GM19328 (cell line): ENCODE data around the gene OR10AD1.

Experiments used
- ATAC-seq: cut with Tn5 transposase; IDR thresholded peaks from one replicate; pipeline ENCODE4 v1.9.1; 2021; ENCODE audit warnings: mild to moderate bottlenecking, moderate library complexity; ENCODE audit not compliant: unreplicated experiment

Gene OR10AD1

DNA sequence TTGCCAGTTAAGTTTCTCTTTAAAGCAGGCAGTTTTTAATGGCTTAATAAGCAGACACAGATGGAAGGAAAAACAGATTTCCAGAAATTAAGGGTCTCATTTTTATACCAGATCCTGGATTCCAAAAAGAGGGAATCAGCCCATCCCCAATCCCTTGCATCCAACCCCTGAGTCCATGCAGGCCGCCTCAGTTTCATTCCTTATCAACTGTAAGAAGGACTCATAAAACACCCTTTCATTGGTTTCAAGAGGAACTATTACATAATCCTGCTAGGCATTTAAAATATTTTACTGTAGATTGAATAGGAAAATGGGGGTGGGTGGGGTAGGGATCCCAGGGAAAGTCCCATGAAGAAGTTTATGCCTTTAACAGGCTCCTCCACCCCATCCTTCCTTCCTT, 10.2 kb downstream of the OR10AD1 start:
- no peak for ATAC-seq

DNA sequence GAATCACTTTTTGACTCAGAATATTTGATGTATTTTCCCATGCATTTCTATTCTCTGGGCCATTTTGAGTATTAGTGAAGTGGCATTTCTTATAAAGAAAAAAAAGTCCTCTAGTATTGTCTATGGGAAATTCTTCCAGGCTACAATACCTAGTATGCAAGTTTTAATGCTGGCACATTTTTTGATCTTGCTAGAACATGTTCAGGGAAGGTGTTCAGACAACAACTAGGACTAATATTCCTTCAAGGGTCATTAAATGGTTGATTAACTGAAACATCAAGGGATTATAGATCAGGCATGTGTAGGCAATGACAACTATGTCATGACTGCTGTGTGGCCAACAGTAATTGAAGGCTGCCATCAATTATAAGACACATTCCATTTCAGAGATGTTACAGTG, 12.0 kb downstream of the OR10AD1 start:
- ATAC-seq, result no peak

DNA sequence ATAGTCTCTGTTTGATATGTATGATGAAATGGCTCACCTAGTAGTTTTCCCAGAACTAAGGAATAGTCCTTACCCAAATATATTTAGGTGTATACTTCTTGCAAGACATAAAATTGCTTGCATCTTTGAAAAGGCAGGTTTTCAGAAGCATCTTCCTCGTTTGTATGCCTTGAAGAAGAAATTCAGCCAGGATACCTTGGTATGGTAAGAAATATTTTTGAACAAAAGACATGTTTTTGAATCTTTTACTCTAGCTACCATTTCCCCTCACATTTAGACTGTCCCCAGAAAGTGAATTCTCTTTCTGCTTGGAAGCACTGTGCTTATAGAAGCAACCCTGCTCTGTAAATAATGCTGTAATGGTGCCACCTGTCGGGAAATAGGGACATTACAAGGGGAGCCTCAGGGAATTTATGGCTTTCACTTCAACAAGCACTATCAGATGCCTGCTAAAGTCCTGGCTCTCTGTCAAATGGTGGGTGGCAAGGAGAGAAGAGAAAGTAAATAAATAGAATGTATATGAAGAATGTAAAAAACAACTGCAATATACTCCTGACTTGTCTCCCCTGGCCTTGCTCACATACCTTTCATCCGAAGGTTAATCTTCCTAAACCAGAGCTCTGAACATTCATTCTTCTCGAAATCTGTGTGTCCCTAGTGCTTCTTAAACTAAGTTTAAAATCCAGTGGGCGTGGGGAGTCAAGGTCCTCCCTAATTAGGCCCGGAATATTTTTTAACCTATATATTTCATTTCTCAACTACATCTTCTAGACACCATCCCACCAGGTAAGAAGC, 13.6 kb downstream of the OR10AD1 start:
- ATAC-seq, result no peak

DNA sequence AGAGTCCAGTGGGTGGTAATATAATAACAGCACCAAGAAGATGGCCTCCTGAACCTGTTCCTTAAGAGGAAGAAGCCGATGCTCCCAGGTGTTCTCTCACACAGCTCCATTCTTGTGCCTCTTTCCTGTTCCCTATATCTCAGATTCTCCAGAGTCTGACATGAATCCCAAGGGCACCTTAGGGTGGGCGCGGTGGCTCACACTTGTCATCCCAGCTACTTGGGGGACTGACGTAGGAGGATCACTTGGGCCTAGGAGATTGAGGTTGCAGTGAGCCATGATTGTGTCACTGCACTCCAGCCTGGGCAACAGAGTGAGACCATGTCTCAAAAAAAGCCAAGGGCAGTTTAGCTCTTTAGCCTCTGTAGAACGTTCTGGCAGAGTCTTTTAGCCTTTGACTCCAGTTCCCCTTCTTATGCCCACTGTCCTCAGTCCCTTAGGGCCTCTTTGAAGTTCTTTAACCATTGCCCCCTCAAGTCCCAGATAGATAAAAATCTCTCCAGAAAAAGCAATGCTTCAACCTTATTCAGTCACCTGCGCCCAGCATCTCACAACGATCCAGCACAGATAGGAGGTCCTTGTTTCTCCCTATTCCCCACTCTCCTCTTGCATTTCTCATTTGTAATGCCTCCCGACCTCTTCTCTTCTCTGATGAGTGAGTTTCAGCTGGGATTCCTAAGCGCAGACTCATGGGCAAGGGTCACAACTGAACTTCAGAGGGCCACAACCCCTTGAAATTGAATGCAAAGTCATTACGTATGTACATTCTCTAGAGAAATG, 15.0 kb downstream of the OR10AD1 start:
- no peak for ATAC-seq

DNA sequence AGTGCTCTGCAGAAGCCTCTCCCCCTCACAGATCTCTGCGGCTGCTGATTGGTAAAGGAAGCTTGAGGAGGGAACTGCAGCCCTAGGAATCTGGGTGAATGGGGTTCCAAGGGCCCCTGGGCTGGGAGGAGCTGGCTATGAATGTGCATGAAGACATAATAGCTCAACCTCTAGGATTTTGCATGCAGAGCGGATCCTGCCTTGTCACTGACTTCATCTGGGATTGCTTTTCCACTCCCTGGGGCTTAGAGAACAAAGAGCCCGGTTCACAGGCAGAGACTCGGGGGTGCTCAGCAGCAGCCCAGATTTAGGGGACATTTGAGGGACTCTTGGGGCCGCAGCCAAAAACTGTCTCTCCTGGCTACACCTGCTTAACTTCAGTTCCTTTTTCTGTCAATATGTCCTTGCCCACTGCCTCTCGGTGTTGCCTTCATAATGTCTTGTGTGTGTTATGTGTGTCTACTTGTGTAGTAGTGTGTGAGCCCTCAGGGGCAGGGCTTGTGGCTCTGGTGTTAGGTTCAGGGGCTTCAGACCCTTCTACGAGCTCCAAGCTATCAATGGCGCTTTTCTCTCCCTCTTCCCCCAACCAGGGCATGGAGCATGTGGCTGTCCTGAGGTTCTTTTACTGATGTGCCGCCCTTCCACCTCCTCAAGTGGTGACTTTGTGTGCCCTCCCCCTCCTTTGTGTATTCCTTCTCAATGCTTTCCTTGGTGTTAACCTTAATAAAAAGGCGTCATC, 17.7 kb downstream of the OR10AD1 start:
- no peak for ATAC-seq

DNA sequence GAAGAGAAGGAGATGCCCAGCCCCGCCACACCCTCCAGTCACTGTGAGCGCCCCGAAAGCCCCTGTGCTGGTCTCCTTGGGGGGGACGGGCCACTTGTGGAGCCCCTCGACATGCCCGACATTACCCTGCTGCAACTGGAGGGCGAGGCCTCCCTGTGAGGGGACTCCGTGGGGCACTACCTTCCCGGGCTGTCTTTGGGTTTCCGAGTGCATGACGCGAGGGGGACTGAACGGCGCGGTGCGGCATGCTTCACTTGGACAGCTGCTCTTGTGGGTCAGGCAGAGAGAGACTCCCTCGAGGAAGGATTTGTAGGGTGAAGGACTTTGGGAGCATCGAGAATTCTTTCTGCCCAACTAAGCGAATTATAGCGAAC, 18.6 kb downstream of the OR10AD1 start:
- no peak for ATAC-seq

DNA sequence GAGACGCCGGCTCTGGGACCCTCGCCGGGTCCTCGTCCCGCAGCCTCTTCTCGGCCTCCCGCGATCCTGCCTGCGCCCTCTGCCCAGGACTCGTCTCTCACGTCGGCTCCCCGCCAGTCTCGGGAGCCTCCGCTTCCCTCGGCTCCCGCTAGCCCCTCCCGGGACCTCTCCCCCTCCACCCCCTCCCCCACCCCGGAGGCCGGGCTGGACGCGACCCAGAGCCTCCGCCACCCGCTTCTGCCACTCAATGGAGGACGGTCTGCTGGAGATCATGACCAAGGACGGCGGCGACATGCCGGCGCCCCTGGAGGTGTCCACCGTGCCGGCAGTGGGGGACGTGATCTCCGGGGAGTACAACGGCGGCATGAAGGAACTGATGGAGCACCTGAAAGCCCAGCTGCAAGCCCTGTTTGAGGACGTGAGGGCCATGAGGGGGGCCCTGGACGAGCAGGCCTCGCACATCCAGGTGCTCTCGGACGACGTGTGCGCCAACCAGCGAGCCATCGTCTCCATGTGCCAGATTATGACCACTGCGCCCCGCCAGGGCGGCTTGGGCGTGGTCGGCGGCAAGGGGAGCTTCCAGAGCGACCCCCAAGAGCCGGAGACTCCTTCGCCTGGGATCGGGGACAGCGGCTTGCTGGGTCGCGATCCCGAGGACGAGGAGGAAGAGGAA, 19.1 kb downstream of the OR10AD1 start:
- no peak for ATAC-seq

DNA sequence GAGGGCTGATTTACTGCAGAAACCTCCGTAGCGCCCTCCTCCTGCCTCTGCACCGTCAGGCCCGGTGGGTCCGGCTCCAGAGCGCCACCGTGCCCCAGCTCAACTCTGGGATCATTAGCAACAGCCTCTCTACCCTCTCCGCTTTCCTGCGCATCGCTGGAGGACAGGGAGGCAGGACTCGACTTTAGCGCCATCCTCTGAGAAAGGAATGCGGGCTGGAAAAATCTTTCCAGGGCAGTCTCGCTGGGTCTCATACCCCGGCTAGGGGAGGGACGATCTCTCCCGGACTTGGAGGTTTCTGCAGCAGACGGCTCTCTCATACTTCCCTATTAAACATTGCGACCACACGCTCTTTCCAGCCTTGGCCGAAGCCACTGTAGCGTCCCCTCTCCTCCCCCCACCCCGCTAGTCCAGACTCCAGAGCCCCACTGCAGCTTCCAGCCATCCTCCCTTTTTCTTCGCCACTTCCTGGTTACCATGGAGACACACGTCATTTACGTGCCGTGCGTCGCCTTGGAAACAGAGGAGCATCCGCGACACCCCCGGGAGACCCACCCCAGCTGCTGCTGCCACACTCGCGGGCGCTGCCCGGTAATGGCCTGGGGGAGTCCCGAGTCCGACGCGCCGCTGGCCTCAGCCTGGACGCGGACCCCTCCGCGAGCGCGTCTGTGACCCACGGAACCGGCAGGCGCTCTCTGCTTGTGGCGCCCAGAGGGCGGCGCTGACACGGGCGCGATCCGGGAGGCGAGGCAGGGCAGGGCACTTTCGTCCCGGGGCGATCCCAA, 19.8 kb downstream of the OR10AD1 start, which contains the start of gene CCDC184:
Gene CCDC184 (plus strand): TSS at position 554 of the 785 bp plus-strand sequence. CDS start 479 bp downstream, outside the sequence.
- peak; percentile 73 for ATAC-seq

DNA sequence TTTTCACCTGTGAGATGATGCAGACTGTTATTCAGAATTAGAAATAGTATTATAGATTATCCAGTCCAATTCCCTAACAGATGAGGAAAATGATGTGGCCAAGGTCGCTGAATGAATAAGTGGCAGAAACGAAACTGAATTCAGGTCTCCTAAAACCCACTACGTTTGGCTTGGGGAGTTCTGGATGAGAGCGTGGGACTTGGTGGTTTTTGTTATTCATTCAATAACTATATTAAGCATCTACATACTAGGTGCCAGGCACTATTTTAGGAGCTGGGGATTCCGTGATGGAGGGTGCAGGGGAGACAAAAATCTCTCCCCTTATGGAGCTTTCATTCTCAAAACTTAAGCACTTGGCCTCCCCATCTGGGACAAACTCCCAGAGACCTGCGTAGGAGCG, 20.5 kb downstream of the OR10AD1 start:
- ATAC-seq, result no peak

DNA sequence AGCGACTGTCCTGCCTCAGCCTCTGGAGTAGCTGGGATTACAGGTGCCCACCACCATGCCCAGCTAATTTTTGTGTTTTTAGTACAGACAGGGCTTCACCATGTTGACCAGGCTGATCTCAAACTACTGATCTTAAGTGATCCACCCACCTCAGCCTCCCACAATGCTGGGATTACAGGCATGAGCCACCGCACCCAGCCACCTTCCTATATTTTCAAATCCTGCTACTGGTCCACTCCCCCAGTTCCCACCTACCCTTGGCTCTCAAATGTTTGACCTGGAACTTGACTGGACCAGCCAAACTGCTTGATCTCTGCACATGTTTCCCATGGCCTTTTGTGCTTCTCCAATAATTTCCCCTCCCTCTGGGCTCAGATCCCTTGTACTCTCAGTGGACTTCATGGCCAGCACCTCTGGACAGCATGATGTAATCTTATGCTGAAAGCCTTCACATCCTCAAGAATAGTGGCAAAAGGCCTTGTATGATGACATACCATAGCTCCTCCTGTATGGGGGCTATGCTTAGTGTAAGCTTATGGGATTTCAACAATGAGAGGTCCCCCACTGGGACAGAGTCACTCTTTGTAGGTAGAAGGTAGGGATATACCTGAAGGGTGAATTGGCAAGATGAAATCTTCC, 22.1 kb downstream of the OR10AD1 start:
- no peak for ATAC-seq

DNA sequence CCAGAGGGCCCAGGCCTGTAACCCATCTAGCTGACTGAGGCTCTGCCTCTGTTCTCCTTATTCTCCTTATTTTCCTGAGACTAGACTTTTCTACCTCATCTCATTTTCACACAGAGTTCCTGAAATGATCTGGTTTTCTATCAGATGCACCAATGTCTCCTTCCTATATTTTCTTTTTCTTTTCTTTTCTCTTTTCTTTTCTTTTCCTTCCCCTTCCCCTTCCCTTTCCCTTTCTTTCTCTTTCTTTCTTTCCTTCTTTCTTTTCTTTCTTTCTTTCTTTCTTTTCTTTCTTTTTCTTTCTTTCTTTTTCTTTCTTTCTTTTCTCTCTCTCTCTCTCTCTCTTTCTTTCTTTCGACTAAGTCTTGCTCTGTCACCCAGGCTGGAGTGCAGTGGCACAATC, 22.7 kb downstream of the OR10AD1 start:
- ATAC-seq, result no peak

DNA sequence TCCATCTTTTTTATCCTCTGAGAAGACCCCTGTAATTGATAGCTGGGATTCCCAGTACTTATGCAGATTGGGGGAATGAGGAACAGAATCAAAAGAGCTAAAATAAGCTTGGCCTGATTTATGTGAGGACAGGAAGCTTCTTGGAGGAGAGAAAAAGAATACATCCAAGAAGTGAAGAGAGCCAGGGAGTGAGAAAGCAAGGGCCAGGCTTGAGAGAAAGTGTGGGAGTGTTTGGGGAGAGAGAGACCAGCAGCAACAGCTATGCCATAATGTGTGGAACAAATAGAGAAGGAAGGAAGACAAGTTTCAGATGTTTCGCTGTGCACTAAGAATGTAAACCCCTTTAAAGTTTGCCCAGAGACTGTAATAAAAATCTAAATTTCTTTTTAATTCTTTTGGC, 23.6 kb downstream of the OR10AD1 start:
- no peak for ATAC-seq

DNA sequence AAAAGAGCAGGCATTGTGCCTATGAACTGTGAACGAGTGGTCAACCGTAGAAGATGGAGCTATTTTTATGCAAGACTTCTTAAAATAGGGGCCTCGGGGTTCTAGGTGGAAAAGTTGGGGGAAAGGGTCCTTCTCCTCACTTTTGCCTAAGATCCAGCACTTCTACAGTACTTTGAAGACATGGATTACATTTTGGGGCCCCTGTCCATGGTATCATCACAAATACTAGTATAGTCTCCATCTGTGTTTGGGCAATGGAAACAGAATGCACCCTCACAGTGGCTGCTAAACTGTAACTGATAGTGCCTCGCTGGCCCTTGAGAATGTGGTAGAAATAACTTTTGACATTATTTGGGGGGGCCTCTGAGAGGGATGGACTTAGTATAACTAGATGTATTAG, 25.1 kb downstream of the OR10AD1 start:
- ATAC-seq, result no peak

DNA sequence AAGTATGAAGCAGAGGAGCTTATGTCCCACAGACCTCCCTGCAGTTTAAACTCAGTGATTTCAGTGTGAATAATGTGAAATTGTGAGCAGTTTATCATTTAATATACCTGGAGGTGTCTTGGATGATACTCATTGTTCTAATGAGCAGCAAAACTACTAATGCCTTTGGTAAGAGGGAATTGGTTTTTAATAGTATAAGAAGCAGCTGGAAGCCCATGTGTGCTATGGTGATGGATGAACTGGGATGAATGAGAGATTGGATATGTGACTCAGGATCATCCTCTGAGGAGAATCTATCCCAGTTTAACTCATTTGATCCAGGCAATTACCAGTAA, 26.7 kb downstream of the OR10AD1 start:
- no peak for ATAC-seq

DNA sequence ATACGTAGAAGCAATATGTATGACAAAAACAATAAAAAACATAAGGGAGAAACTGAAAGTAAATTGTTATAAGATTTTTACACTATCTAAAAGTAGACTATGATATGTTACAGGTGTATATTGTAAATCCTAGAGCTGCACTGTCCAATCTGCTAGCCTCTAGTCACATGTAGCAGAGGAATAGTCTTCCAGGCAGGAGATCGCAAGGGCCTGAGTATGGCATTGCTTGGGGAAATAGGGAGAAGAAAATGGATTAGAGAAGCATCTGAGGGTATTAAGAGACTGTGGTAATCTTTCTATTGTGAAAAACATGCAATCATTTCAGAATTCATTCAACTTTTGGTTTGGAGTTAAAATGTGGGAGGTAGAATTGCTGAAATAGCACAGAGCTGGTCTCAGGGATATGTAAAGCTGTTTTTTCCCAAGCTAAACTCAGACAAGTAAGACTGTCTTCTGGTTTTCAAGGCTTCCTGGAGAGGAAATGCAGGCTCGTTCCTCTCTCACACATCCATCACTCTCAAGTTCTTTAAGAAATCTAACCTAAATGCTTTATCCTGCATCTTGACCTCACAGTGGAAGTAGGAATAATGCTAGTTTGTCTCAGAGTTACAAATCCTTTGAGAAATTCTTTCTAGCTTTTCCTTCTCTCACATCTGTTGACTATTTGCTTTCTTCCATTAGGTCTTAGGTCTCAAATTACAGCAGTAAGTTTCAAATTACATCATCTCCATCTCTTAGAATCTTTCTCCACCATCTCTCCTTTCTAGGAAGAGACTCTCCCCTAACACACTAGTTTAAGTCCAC, 27.3 kb downstream of the OR10AD1 start:
- no peak for ATAC-seq

DNA sequence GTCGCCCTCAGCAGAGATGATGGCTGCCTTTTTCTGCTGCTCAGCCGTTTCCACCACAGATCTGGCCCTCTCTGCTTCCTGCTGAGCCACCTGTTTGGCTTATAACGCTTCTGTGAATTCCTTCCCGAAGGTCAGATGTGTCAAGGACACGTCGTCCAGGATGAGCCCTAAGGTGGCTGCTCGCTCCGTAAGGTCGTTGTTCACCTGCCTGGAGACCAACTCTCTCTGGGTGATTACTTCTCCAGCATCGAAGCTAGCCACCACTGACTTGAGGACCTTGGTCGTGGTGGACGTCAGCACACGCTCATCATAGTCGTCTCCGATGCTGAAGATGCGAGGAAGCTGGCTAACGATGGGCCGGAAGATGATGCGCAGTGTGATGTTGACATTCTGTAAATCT, 34.1 kb downstream of the OR10AD1 start:
- no peak for ATAC-seq

DNA sequence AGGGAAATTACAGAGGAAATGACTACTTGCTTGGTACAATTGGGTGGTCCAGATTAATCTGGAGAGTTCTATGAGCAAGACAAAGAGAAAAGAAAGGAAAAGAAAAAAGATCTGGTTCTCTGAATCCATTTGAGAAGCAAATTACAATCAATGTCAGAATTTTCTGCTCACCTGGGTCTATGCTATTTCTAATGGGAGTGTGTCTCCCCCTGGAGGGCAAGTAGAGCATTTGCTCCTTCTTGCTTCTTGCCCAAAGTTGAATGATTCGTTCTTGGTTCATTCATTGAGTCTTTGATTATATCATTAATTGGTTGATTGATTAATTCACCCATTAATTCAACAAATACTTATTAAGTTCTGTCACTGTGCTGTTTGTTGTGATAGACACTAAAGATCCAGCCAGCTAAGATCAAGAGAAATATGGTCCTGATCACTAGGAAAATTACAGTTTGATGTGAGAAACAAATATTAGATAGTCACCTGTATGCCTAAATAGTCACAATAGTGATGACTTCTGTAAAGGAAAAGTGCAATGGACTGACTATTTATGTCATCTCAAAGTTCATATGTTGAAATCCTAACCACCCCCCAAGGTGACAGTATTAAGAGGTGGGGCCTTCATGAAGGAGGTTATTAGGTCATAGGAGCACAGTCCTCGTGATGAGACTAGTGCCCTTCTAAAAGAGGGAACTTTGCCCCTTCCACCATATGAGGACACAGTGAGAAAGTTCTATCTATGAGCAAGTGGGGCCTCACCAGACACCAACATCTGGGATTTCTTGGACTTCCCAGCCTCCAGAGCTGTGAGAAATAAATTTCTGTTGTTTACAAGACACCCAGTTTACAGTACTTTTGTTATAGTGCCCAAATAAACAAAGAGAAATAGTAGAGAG, 37.8 kb downstream of the OR10AD1 start:
- ATAC-seq, result no peak

DNA sequence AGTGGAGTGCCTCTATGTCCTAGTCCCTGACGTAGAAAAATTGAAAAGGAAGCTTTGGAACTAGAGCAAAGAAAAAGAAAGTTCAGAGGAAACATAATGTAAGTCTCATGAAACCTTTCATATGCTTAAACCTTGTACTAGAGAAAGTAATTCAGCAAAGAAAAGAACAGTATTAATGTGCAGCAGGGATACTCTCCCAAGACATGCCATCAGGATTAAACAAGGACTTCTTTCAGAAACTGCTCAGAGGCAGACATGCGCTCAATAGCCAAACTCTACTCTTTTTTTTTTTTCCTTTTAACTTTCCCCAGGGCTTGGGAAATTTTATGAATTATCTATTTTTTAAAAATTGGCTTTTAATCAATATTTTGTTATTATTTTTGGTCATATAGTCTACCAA, 38.6 kb downstream of the OR10AD1 start:
- ATAC-seq, result no peak
